Ovary (tissue), 3 donors: ENCODE data around the gene CGA.

ENCODE experiments used
- CTCF ChIP-seq, 3 donors: fragments of 450-650 bp in 2 of 3; fragments of 200-600 bp in 1 of 3; IDR thresholded peaks; one replicate each; pipeline versions ENCODE4 v1.5.1 to v1.8.0; 2016 to 2022; ENCODE audit warnings: antibody characterized with exemption in 3 of 3, mild to moderate bottlenecking in 1 of 3
- EP300 ChIP-seq: sonication (generic); formaldehyde crosslinking; IDR thresholded peaks from one replicate; pipeline ENCODE4 v1.6.1; 2017; ENCODE audit warnings: antibody characterized with exemption
- POLR2A ChIP-seq: fragments of 450-650 bp; IDR thresholded peaks from one replicate; pipeline ENCODE4 v1.6.1; 2017; ENCODE audit warnings: antibody characterized with exemption, mild to moderate bottlenecking, moderate library complexity
- donor health status: DM: no; HTN: no; CAD: no.

GRCh38 chr6:87071683-87072082, 23.2 kb downstream of the CGA start:
- no peak for TF ChIP-seq CTCF (IDR thresholded peaks at IDR 0.05)
- TF ChIP-seq POLR2A: no peak
- TF ChIP-seq EP300: no peak
